ENCODE data around the gene IER5.

IER5 gene

GRCh38 chr1:181135437-181135731 is 46.9 kb downstream of the IER5 start:
- no peak for DNase-seq (ENCODE audit: low read depth)
- TF ChIP-seq CTCF (conservative IDR thresholded peaks at IDR 0.05; ENCODE audit: low read depth, low read length): peak; percentile 40

GRCh38 chr1:181135815-181136737 is 47.6 kb downstream of the IER5 start:
- TF ChIP-seq CTCF (conservative IDR thresholded peaks at IDR 0.05; ENCODE audit: low read depth, low read length): no peak
- no peak for DNase-seq (ENCODE audit: low read depth)
- no peak overlapping the region for H3K4me3 ChIP-seq (ENCODE audit: low read length)

More at GRCh38 chr1:181135437-181135731, 46.9 kb downstream of the IER5 start:
- no peak overlapping the region for H3K4me3 ChIP-seq (ENCODE audit: low read length)

GRCh38 chr1:181136738-181137122 is 48.2 kb downstream of the IER5 start:
- no peak for DNase-seq (ENCODE audit: low read depth)
- no peak for TF ChIP-seq CTCF (conservative IDR thresholded peaks at IDR 0.05; ENCODE audit: low read depth, low read length)
- no peak overlapping the region for H3K4me3 ChIP-seq (ENCODE audit: low read length)

GRCh38 chr1:181137217-181137743 is 48.8 kb downstream of the IER5 start:
- TF ChIP-seq CTCF (conservative IDR thresholded peaks at IDR 0.05; ENCODE audit: low read depth, low read length): no peak
- no peak for DNase-seq (ENCODE audit: low read depth)
- H3K4me3 ChIP-seq (ENCODE audit: low read length): no peak overlapping the region

GRCh38 chr1:181139631-181140061 is 51.1 kb downstream of the IER5 start:
- no peak for DNase-seq (ENCODE audit: low read depth)
- H3K4me3 ChIP-seq (ENCODE audit: low read length): no peak overlapping the region
- no peak for TF ChIP-seq CTCF (conservative IDR thresholded peaks at IDR 0.05; ENCODE audit: low read depth, low read length)

DNA sequence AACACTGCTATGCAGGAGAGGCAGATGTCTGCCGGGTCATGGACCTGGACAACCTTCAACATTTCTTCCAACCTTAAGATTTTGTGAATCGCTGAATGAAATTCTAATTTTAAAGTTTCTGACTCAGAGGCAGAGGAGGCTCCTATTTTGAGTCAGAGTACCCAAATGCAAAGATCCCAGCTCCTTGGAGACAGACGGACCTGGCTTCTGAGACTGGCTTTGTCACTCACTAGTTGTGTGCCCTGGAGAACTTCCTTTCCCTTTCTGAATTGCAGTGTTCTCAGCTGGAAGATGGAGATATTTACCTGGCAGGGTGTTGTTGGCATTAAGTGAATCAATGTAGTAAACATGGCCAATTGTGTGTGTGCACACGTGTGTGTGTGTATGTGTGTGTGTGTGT is 51.9 kb downstream of the IER5 start:
- no peak overlapping the region for H3K4me3 ChIP-seq (ENCODE audit: low read length)
- DNase-seq (ENCODE audit: low read depth): no peak

More for the DNA sequence above, 51.9 kb downstream of the IER5 start:
- no peak for TF ChIP-seq CTCF (conservative IDR thresholded peaks at IDR 0.05; ENCODE audit: low read depth, low read length)
